HG03095 (cell line): ENCODE results near the gene LAMB4.

Experiments used
- ATAC-seq: cut with Tn5 transposase; IDR thresholded peaks from one replicate; pipeline ENCODE4 v1.9.1; 2021; ENCODE audit warnings: moderate library complexity; ENCODE audit not compliant: unreplicated experiment

The LAMB4 gene

DNA sequence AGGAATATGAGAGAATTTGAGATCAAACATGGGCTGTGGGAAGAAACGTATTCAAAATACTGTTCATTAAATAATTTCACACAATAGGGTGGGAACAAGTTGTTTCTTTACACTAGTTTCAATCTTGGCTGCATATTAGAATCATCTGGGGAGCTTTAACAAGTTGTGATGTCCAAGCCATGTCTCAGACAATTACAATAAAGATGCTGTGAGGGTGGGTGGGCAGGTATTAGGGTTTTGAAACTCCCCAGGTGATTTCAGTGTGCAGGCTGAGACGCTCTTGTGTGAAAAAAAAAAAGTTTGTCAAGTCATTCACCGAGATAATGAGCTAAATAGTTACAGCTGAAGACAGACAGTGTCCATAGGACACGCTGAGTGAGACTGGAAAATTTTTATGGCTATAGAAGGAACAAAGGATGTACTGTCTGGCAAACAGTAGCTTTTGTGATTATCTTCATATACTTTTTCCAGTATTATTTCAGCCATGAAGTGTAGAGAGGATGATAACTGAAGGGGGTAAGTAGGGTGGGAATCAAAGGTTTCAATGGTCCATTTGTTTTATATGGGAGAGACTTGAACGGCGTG lies 12.6 kb upstream of the LAMB4 start:
- ATAC-seq: no peak

DNA sequence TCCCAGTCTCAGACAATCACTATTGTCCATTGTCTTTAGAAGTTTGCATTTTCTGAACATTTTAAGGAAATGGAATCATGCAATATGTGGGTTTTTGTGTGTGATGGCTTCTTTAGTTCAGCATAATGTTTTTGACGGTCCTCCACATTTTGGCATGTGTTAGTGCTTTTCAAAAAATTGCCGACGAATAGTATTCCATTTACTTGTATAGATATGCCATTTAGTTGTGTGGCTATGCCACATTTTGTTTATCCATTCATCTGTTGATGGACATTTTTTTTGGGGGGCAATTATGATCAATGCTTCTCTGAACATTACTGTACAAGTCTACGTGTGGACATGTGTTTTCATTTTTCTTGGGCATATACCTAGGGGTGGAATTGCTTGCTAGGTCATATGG lies 12.0 kb upstream of the LAMB4 start:
- ATAC-seq: no peak

DNA sequence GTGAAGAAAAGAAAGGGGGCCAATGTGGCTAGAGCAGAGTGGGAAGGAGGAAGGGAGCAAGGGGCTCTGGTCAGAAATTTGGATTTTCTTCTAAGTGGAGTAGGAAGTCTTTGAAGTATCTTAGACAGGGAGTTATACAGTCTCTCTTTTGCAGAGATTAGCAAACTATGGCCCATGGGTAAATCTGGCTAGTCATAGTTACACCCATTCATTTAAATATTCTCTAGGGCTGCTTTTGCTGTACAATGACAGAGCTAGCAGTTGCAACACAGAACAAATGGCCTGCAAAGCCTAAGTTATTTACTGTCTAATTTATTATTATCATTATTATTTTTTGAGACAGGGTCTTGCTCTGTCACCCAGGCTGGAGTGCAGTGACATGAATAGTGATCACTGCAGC lies 10.5 kb upstream of the LAMB4 start:
- no peak for ATAC-seq

DNA sequence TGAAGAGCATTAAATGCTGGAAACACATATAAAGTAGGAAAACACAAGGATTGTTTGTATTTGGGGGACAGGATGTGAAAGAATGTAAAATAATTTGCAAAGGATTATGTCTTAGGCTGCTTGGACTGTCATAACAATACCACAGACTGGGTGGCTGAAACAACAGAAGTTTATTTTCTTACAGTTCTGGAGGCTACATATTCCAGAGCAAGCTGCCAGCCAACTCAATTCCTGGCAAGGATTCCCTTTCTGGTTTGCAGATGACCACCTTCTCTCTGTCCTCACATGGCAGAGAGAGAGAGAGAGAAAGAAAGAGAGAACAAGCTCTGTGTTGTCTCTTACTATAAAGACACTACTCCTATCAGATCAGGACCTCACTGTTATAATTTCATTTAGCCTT lies 8.8 kb upstream of the LAMB4 start:
- no peak for ATAC-seq

DNA sequence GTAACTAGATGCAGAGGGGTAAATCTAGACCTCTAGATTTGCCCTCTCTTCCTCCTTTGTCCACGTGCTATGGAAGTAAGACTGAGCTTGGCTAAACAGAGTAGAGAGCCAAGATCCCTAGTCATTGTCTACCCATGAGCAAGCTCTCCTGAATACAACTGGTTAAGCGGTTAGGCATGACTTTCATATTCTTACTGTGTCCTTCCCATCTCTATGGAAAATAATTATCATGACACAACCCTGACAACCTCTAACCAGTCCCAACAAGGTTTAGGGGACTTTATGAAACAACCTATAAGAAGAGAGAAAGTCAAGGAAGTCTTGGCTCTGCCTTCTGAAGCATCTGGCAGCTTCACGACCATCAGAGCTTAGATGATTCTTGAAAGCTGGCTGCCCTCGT lies 7.8 kb upstream of the LAMB4 start:
- no peak for ATAC-seq

DNA sequence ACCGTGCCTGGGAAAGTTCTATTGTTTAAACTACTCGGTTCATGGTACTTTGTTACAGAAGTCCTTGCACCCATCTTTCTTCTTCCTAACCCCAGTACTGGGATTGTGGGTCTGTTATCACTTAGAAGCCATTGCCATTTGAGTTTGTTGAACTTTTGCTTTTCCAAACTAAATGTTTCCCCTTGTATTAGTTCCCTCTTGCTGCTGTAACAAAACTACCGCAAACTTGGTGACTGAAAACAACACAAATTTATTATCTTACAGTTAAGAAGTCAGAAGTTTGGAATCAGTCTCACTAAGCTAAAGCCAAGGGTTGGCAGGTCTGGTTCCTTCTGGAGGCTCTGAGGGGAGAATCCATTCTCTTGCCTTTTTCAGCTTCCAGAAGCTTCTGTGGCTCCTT lies 6.9 kb upstream of the LAMB4 start:
- ATAC-seq: no peak

DNA sequence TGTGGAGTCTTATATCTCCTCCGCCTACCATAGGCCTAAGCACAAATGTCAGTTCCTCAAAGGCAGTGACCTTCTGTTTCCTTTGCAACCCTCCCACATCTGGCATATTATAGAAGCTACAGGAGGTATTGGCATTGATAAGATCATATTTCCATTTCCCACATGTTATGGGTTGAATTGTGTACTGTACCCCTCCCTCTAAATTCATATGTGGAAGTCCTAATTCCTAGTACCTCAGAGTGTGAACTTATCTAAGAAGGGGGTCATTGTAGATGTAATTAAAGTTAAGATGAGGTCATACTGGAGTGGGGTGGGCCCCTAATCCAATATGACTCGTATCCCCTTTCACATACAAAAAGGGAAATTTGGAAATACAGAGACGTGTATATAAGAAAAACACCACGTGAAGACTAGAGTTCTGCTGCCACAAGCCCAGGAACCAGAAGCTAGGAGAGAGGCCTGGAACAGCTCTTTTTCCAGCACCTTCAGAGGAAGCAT lies 6.1 kb upstream of the LAMB4 start:
- ATAC-seq: peak; percentile 16

DNA sequence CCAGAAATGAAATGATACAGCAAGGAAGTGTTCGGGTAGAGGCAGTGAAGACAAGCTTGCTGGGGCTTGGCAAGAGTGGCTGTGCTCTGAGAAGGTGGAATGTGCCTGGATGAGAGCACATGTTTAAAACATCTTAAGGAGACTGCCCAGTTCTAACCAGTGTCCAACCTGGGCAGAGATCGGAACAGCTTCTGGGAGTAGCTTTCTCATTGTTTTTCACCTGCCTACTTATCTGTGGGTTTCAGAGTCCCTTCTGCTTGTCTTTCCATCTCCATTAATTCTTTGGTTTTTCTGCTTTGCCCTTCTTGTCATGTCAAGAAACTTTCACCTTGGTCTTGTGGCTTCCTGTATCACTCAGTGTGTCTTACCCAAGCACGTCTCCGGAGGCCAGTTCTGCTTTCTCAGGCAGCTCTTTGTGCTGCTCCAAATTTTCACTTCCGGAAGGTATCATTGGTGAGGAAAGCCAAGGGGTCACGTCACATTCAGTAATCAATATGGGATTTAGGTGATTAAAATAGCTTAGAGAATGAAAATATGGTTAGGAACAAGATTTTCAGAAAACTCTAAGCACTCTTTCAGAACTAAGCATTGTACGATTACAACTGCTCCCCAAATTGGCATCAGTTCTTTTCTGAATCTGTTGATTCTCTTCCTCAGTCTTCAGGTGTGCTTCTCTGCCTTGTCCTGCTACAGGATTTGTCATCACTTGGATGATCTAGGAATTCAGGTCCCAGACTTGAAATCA lies 5.5 kb upstream of the LAMB4 start:
- ATAC-seq: peak; percentile 95

DNA sequence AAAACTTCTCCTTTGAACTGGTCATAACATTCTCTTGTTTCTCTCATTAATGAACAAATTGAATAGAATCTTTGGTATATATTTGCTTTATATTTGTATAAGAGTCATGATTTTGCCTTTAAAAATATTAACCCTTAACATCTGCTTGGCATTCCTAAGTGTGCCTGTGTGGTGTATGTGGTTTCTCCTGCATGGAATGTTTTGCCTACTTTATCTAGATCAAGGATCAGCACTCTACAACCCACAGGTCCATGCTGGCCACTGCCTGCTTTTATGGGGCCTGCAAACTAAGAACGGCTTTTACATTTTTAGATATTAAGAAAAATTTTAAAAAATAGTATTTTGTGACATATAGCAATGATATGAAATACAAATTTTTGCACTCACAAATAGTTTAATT lies 4.3 kb upstream of the LAMB4 start:
- ATAC-seq: no peak

DNA sequence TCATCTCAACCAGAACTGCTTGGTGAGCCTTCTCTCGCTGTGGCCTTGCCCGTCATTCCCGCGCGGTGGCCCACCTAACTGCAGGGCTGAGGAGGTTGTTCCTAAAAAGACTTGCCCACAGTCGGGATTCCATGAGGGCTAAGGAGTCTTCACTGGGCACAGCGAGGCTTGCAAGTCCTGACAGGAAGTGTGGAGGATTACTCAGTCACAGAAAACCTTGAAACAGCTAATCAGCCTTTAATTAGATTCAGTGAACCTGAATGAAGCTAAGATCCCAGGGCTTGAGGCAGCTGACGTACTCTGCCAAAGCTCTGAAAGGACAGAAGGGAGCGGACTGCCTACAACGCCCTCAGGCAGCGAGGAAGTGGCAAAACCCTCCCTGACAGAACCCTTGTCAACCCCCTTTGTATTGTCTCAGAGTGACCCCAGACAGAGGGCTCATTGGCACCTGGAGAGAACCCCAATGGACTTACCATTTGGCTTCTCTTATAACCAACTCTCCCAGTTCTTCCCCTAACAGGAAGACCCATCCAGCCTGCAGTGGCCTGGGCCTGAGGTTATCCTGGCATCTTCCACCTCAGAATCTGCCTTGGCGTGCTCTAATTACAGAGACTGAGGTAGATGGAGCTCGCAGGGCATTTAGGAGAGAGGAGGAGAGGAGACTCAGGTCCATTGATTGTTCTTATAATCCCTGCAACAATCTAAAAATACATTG lies 2.5 kb upstream of the LAMB4 start:
- no peak for ATAC-seq

DNA sequence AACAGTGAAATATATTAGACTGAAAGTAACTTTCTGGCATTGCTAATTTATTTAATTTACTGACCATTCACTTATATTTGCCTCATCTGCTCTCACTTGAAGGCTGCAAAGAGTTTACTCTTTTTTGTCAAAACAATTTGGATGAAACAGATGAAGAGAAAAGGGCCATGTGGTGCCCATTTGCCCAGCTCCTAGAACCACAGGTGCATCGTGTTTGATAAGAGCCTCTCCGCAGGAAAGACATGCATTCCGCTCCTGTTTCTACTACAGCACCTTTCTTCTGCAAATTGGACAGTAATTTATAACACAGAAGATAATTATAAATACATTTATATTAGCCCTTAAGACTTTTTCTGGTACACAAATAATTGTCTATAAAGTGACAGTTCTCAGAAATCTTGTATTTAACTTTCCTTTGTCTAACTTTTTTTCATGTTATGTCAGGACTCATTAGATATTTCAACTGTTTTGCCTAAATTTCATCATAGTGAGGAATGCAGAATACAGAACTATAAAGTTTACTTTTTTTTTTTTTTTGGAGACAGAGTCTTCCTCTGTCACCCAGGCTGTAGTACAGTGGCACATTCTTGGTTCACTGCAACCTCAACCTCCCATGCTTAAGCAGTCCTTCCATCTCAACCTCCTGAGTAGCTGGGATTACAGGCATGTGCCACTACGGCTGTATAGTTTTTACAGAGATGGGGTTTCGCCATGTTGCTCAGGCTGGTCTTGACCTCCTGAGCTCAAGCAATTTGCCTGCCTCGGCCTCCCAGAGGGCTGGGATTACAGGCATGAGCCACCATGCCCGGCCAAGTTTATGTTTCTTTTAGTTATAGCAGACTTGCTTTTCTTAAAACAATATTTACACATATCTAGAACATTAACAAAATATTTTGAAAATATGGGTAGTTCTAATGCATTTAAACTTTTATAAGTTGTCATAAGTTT lies 869 bp downstream of the LAMB4 start:
- ATAC-seq: no peak

DNA sequence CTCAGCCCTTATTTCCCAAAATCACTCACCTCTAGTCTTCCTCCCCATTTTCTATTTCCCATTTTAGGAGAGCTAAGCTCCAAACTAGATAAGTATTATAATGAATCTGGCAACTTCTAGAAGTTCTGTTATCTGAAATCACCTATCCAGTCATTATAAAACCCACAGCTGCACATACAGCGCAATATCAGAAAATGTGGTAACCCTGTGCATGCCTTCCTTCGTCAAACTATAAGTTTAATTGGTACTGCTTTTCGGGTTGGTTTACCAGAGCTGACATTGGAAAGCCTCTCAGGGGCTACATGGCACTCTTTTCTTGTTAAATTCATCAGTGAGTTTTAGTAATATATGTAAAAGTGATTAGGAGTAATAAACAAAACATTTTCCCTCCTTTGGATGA lies 1.6 kb downstream of the LAMB4 start:
- ATAC-seq: no peak

DNA sequence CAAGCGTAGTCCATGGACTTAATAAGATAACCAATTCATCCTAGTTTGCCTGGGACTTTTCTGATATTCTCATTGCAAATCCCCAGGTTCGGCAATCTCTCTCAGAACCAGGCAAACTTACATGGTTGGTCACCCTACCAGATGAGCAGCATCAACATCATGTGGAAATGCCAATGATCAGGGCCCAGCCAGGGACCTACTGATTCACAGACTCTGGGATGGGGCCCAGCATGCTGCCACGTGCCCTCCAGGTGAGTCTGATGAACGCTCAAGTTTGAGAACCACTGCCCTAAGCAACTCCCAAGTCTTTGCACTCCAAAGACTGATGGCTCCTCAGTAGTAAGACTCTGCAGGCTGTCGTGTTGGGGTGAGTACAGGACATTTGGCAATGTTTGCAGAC lies 2.7 kb downstream of the LAMB4 start:
- no peak for ATAC-seq

DNA sequence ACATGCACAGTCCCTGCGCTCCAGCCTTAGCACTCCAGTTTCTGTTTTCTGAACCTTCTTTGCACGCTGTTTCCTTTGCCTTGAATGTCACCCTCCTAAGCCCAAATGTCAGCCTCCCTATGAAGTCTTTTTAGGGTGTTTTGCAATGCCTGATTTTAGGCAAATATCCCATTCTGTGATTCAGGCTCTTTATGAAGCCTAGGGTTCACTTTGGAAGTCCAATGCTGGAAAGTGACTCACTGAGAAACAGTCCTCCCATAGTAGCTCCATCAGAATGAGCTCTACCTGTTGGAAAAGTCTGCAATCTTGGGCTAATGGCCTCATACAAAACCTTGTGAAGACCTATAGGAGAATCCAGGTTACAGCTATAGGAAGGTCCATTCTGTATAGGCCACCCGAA lies 5.3 kb downstream of the LAMB4 start:
- ATAC-seq: no peak

DNA sequence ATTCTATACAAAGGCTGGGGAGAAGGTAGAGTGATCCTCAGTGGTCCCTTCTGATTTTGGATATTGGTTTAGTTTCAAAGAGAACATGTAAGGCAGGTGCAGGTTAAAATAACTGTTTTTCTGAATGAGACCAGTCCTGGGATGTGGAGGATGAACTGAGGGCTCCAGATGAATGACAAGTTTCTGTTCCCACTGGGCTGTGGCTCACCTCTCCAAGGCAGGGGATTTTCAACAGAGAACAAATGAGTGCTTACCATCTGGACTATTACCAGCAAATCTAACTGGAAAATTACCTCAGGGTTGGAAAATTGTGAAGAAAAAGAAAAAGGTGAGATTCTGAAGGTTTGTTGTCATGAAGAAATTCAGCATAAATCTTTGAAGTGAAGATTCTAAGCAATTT lies 8.0 kb downstream of the LAMB4 start:
- no peak for ATAC-seq

DNA sequence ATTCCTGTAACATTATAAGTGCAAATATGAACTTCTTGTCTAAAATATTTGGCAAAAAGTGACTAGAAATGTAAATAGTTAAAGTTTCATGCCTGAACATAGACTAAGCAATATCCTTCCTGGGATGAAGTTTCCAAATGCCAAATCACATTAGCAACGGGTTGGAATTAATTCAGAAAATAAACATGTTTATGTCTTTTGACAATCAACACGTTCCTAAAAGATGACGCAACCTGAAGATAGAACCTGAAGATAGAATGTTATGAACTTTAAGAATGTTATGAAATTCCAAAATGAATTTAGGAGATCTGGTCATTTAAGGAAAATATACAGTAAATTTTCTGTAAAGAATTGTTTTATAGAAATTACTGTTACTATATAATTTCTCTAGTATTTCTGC lies 9.2 kb downstream of the LAMB4 start:
- ATAC-seq: no peak

DNA sequence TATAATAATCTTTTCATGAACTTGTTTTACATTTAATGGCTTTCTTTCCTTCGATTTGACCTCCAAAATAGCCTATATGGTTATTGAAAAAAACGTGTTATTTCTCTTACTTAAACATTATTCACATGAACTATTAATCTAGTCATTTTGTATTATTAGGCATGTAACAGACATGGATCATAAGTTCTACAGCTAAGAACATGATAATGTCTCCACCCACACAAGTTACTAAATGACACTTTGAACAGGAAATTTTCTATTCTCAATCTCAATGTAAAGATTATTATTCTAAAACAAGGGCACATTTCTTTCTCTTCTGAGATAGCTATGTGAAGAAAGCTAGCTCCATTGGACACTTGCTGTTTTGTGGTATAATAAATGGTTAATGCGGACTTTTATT lies 10.0 kb downstream of the LAMB4 start:
- ATAC-seq: no peak

DNA sequence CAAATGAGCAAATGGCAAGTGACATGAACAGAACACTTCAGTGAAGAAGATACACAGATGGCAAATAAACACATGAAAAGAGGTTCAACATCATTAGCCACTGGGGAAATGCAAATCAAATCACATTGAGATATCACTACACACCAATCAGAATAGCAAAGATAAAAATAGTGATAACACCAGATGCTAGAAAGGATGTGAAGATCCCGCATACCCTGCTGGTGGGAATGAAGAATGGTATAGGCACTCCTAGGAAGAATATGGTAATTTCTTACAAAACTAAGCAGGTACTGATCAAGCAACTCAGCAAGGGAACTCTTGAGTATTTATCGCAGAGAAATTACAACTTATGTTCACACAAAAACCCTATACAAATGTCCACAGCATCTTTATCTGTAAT lies 11.2 kb downstream of the LAMB4 start:
- no peak for ATAC-seq

DNA sequence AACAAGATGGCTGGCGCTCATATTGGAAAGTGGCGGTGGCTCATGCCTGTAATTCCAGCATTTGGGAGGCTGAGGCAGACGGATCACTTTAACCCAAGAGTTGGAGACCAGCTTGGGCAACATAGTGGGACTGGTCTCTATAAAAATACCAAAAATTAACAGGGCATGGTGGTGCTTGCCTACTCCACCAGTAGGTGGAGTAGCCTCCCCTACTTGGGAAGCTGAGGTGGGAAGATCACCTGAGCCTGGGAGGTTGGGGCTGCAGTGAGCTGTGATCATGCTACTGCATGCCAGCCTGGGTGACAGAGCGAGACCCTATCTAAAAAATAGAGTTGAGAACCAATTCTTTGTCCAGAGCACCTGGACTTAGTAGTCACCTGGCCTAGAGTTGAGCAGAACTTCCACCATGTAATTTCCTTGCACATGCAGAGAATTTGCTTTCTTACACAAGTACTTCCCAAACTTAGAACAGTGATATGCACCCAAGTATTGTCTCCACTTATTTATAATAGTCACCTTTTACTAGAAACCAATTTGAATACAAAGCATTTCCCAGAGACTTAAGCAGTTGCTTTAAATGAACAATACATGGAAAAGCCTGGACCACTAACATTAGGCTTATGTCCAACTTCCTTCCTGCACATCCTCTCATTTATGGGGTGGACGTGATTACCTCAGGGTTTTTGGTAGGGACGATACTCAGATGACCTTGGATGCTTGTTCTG lies 15.9 kb downstream of the LAMB4 start:
- ATAC-seq: peak; percentile 57

DNA sequence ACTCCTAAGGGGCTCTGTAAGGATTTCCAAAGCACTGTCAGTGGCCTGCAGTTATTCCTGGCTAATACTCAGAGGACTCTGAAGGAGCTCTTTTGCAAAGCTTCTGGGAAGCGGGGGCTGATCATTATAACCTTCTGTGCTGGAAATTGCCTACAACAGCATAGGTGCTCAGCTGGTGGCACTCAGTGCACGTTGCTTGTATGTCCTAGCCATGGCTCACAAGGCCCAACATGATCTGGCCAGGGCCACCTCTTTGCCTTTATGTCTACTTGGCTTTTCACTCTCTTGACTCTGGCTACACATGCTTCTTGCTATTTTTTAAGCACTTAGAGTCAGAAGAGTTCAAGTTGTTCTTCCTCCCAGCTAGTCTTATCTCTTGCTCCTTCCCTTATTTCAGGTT lies 17.5 kb downstream of the LAMB4 start:
- no peak for ATAC-seq
